H4 (cell line): Measurements from ENCODE around the gene RBBP8NL. TPM values are rescaled to one million over a fixed set of nuclear protein-coding genes. Genes with fewer than 3 reads are reported as not detected.

ENCODE experiments used
- DNase-seq: peaks from one replicate; pipeline ENCODE4 v3.0.0-alpha.2; 2015; ENCODE audit warnings: low spot score
- total RNA-seq: library from RNA; depleted of rRNA; stranded (reverse); fragments of >200 nt; shearing (Covaris generic); gene quantifications from 2 replicates; pipeline ENCODE4 v1.2.3, GENCODE V29; 2014

Gene RBBP8NL
- total RNA-seq, 1 experiment from 2014 or later: not detected

- DNase-seq: no peak
Measured at GRCh38 chr20:62462976-62463592, 35.7 kb upstream of the RBBP8NL start.

- no peak for DNase-seq
Measured at GRCh38 chr20:62461834-62462233, 34.5 kb upstream of the RBBP8NL start.

GRCh38 chr20:62461157-62461556 is 33.8 kb upstream of the RBBP8NL start:
- DNase-seq: no peak

- no peak for DNase-seq
Measured at GRCh38 chr20:62460678-62461077, 33.3 kb upstream of the RBBP8NL start.

- no peak for DNase-seq
Measured at GRCh38 chr20:62459488-62459887, 32.1 kb upstream of the RBBP8NL start.

- DNase-seq: no peak
Measured at GRCh38 chr20:62458275-62459251, 31.2 kb upstream of the RBBP8NL start.

- no peak for DNase-seq
Measured at GRCh38 chr20:62457831-62458230, 30.5 kb upstream of the RBBP8NL start.

GRCh38 chr20:62457098-62457497 is 29.8 kb upstream of the RBBP8NL start:
- DNase-seq: no peak

- no peak for DNase-seq
Measured at GRCh38 chr20:62455929-62456328, 28.6 kb upstream of the RBBP8NL start.

GRCh38 chr20:62454904-62455636 is 27.7 kb upstream of the RBBP8NL start:
- no peak for DNase-seq

GRCh38 chr20:62453186-62453808 is 26.0 kb upstream of the RBBP8NL start:
- DNase-seq: no peak

GRCh38 chr20:62452475-62453095 is 25.2 kb upstream of the RBBP8NL start:
- no peak for DNase-seq

- no peak for DNase-seq
Measured at GRCh38 chr20:62451970-62452369, 24.6 kb upstream of the RBBP8NL start.

- DNase-seq: no peak
Measured at GRCh38 chr20:62451156-62451767, 23.9 kb upstream of the RBBP8NL start.

- no peak for DNase-seq
Measured at GRCh38 chr20:62449951-62450691, 22.8 kb upstream of the RBBP8NL start.

GRCh38 chr20:62448788-62449187 is 21.4 kb upstream of the RBBP8NL start:
- no peak for DNase-seq

- DNase-seq: no peak
Measured at GRCh38 chr20:62448038-62448437, 20.7 kb upstream of the RBBP8NL start.

GRCh38 chr20:62446888-62447869 is 19.8 kb upstream of the RBBP8NL start:
- DNase-seq: no peak

GRCh38 chr20:62446481-62446880 is 19.1 kb upstream of the RBBP8NL start:
- DNase-seq: no peak
